DND-41 (cell line): ENCODE data around the gene EIF6.

ENCODE experiments used
- EZH2 ChIP-seq: IDR thresholded peaks from 3 replicates; pipeline ENCODE4 v1.6.1; 2012; ENCODE audit warnings: borderline replicate concordance, low read depth, mild to moderate bottlenecking, moderate library complexity, low read length, inconsistent platforms; ENCODE audit not compliant: severe bottlenecking
- TF ChIP-seq, protein P1 (sequence below): IDR thresholded peaks from 2 replicates; pipeline ENCODE4 v1.5.1; 2012; ENCODE audit warnings: borderline replicate concordance, low read length, moderate library complexity, mild to moderate bottlenecking; ENCODE audit not compliant: poor library complexity, severe bottlenecking; ENCODE audit errors: extremely low read depth

DNA sequence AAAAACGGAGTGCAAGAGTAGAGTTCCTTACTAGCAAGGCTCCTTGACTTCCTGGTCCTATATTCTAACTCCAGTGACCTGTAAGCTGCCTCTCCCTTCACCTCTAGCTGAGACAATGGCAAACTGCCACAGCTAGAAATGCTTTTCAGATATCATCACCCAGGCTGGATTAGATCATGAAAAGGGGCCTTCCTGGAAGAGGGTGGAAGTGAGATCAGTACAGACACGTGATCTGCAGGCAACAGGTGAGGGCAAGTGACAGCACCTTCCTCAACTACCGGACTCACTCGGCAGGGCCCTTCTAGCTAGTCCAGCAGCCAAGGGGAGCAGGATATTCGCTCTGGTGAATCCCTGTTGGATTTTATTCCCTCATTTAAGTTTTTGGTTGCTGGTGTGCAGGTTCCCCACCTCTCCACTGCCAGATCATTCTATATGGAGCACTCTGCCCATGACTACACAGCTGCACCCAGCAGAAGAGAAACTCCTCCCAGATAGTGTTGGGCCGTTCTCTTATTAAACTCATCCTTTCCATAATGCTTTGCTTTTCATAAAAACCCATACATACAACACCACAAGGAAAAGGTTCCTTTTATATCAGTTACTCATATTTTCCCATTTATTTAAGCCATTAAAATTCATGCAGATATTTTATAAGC lies 34.1 kb upstream of the EIF6 start:
- TF ChIP-seq, protein P1, sequence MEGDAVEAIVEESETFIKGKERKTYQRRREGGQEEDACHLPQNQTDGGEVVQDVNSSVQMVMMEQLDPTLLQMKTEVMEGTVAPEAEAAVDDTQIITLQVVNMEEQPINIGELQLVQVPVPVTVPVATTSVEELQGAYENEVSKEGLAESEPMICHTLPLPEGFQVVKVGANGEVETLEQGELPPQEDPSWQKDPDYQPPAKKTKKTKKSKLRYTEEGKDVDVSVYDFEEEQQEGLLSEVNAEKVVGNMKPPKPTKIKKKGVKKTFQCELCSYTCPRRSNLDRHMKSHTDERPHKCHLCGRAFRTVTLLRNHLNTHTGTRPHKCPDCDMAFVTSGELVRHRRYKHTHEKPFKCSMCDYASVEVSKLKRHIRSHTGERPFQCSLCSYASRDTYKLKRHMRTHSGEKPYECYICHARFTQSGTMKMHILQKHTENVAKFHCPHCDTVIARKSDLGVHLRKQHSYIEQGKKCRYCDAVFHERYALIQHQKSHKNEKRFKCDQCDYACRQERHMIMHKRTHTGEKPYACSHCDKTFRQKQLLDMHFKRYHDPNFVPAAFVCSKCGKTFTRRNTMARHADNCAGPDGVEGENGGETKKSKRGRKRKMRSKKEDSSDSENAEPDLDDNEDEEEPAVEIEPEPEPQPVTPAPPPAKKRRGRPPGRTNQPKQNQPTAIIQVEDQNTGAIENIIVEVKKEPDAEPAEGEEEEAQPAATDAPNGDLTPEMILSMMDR: no peak
- TF ChIP-seq EZH2: no peak
